Stimulated activated CD8-positive, alpha-beta memory T cell treated with anti-CD3 and anti-CD28 coated beads, Interleukin-12 subunit alpha, Interleukin-12 subunit beta, amount 100 ng/mL, for 1 hour (primary cell): Measurements from ENCODE around the gene BEX5.
"Not testable (repeated sequence)": the region's sequence is repeated elsewhere in the genome, so short reads cannot be mapped to it uniquely, and the experiment has no call there.

Source experiments
- DNase-seq: peaks from one replicate; pipeline ENCODE4 v3.0.0-alpha.2; 2020; ENCODE audit warnings: low read depth

Gene BEX5

GRCh38 chrX:102155806-102156179 is at the start of gene BEX5:
Gene BEX5, minus strand, starts transcription at chrX:102155977. Its CDS starts 1,712 bp downstream, at chrX:102154265.
- DNase-seq, result no peak

- no peak for DNase-seq
Observed at GRCh38 chrX:102185967-102186720, 30.4 kb upstream of the BEX5 start.

GRCh38 chrX:102154900-102155805 is 624 bp downstream of the BEX5 start:
- no peak for DNase-seq

GRCh38 chrX:102154218-102154860 is 1.4 kb downstream of the BEX5 start:
- DNase-seq, result no peak

- DNase-seq, result not testable (repeated sequence)
Observed at GRCh38 chrX:102142274-102142673, 13.5 kb downstream of the BEX5 start, which contains the start of gene TCEAL6. Gene TCEAL6, minus strand, starts transcription at chrX:102142481.

- not testable (repeated sequence) for DNase-seq
Observed at GRCh38 chrX:102141631-102142030, 14.1 kb downstream of the BEX5 start.

GRCh38 chrX:102140876-102141275 is 14.9 kb downstream of the BEX5 start:
- not testable (repeated sequence) for DNase-seq

- no peak for DNase-seq
Observed at GRCh38 chrX:102138064-102138463, 17.7 kb downstream of the BEX5 start.

GRCh38 chrX:102129473-102129872 is 26.3 kb downstream of the BEX5 start:
- no peak for DNase-seq

GRCh38 chrX:102126863-102127262 is 28.9 kb downstream of the BEX5 start:
- no peak for DNase-seq

- DNase-seq, result not testable (repeated sequence)
Observed at GRCh38 chrX:102126080-102126818, 29.5 kb downstream of the BEX5 start.

GRCh38 chrX:102125436-102125835 is 30.3 kb downstream of the BEX5 start, which contains the start of gene TCEAL2:
Gene TCEAL2, plus strand, starts transcription at chrX:102125679. Its CDS starts 1,152 bp downstream, at chrX:102126831.
- not testable (repeated sequence) for DNase-seq

GRCh38 chrX:102125014-102125413 is 30.8 kb downstream of the BEX5 start:
- DNase-seq, result not testable (repeated sequence)

GRCh38 chrX:102115748-102116147 is 40.0 kb downstream of the BEX5 start:
- DNase-seq, result no peak

- DNase-seq, result no peak
Observed at GRCh38 chrX:102113367-102113766, 42.4 kb downstream of the BEX5 start.
